WTC11 (cell line): Measurements from ENCODE around the gene TMEM239. TPM values are rescaled to one million over a fixed set of nuclear protein-coding genes. Genes with fewer than 3 reads are reported as not detected.

Experiments
- ATAC-seq: fragments of 200-7000 bp; cut with Tn5 transposase; 2 replicates; pipeline ENCODE4 v1.10.0; 2021; ENCODE audit warnings: mild to moderate bottlenecking, moderate library complexity
- CTCF ChIA-PET: fragments of 300-600 bp; sonication (Branson Sonifier 250); formaldehyde crosslinking; loops from one replicate; lab custom pipeline; 2021; ENCODE audit warnings: antibody characterized with exemption; lab: Charles Lee
- POLR2A ChIA-PET: fragments of 350-600 bp; sonication (Branson Sonifier 250); formaldehyde crosslinking; loops from one replicate; lab custom pipeline; 2021; ENCODE audit warnings: antibody characterized with exemption; lab: Charles Lee
- DNase-seq: peaks from one replicate; pipeline ENCODE4 v3.0.0; 2021; ENCODE audit warnings: low spot score
- H3K27ac Mint-ChIP-seq: 2 replicates; pipeline ENCODE4 v1.8.0; 2021; ENCODE audit warnings: mixed read lengths
- H3K27me3 Mint-ChIP-seq: 2 replicates; pipeline ENCODE4 v1.8.0; 2021; ENCODE audit warnings: low read depth, mild to moderate bottlenecking, moderate library complexity, mixed read lengths
- H3K36me3 Mint-ChIP-seq: 2 replicates; pipeline ENCODE4 v1.8.0; 2021; ENCODE audit warnings: mixed read lengths
- H3K4me1 Mint-ChIP-seq: 2 replicates; pipeline ENCODE4 v1.8.0; 2022; ENCODE audit warnings: mixed read lengths
- H3K4me3 Mint-ChIP-seq: 2 replicates; pipeline ENCODE4 v1.8.0; 2021; ENCODE audit warnings: mild to moderate bottlenecking, moderate library complexity, mixed read lengths
- H3K9me3 Mint-ChIP-seq: 2 replicates; pipeline ENCODE4 v1.8.0; 2021; ENCODE audit warnings: mixed read lengths
- AR ChIP-seq: fragments of 250-450 bp; sonication (Bioruptor Pico); IDR thresholded peaks from 2 replicates; pipeline ENCODE4 v1.9.0; 2021; ENCODE audit warnings: mild to moderate bottlenecking
- ATF1 ChIP-seq: sonication (generic); formaldehyde crosslinking; IDR thresholded peaks from 2 replicates; pipeline ENCODE4 v1.8.1; 2023; ENCODE audit warnings: mild to moderate bottlenecking, moderate library complexity, missing genetic modification reagents
- CREM ChIP-seq: sonication (generic); formaldehyde crosslinking; IDR thresholded peaks from 2 replicates; pipeline ENCODE4 v1.8.1; 2022; ENCODE audit warnings: mild to moderate bottlenecking, missing genetic modification reagents, moderate library complexity
- E2F1 ChIP-seq: sonication (generic); formaldehyde crosslinking; IDR thresholded peaks from 2 replicates; pipeline ENCODE4 v1.8.0; 2022; ENCODE audit warnings: mild to moderate bottlenecking, missing genetic modification reagents
- GRHL2 ChIP-seq: fragments of 250-450 bp; sonication (Bioruptor Pico); IDR thresholded peaks from 2 replicates; pipeline ENCODE4 v1.8.0; 2022; ENCODE audit warnings: mild to moderate bottlenecking, moderate library complexity; ENCODE audit not compliant: insufficient replicate concordance, severe bottlenecking
- IRF1 ChIP-seq: sonication (generic); formaldehyde crosslinking; IDR thresholded peaks from 2 replicates; pipeline ENCODE4 v1.8.0; 2023; ENCODE audit warnings: missing genetic modification reagents
- JAZF1 ChIP-seq: fragments of 250-450 bp; sonication (Bioruptor Pico); IDR thresholded peaks from 2 replicates; pipeline ENCODE4 v1.9.0; 2021; ENCODE audit warnings: moderate library complexity, mild to moderate bottlenecking, inconsistent platforms
- KAT7 ChIP-seq: sonication (generic); formaldehyde crosslinking; IDR thresholded peaks from 2 replicates; pipeline ENCODE4 v1.8.1; 2023; ENCODE audit warnings: missing genetic modification reagents, mild to moderate bottlenecking, borderline replicate concordance
- MYBL2 ChIP-seq: sonication (generic); formaldehyde crosslinking; IDR thresholded peaks from 2 replicates; pipeline ENCODE4 v1.8.1; 2023; ENCODE audit warnings: mild to moderate bottlenecking, moderate library complexity, missing genetic modification reagents
- NFE2L1 ChIP-seq: sonication (generic); formaldehyde crosslinking; IDR thresholded peaks from 2 replicates; pipeline ENCODE4 v1.8.1; 2023; ENCODE audit warnings: missing genetic modification reagents
- NR1H2 ChIP-seq: sonication (generic); formaldehyde crosslinking; IDR thresholded peaks from 2 replicates; pipeline ENCODE4 v1.9.0; 2021; ENCODE audit warnings: mild to moderate bottlenecking, moderate library complexity, missing genetic modification reagents
- OVOL2 ChIP-seq: fragments of 250-450 bp; sonication (Bioruptor Pico); IDR thresholded peaks from 2 replicates; pipeline ENCODE4 v1.9.0; 2021; ENCODE audit warnings: mild to moderate bottlenecking, borderline replicate concordance
- SOX15 ChIP-seq: fragments of 250-450 bp; sonication (Bioruptor Pico); IDR thresholded peaks from 2 replicates; pipeline ENCODE4 v1.9.0; 2021; ENCODE audit warnings: mild to moderate bottlenecking
- STAT6 ChIP-seq: sonication (generic); formaldehyde crosslinking; conservative IDR thresholded peaks from 2 replicates; pipeline ENCODE4 v1.8.1; 2023; ENCODE audit warnings: mild to moderate bottlenecking, low read depth, missing genetic modification reagents, moderate library complexity
- TCF7 ChIP-seq: sonication (generic); formaldehyde crosslinking; IDR thresholded peaks from 2 replicates; pipeline ENCODE4 v1.8.0; 2022; ENCODE audit warnings: mild to moderate bottlenecking, low read depth, missing genetic modification reagents, moderate library complexity
- TEAD4 ChIP-seq: sonication (generic); formaldehyde crosslinking; IDR thresholded peaks from 2 replicates; pipeline ENCODE4 v1.8.0; 2022; ENCODE audit warnings: mild to moderate bottlenecking, missing genetic modification reagents
- ZBTB21 ChIP-seq: sonication (generic); formaldehyde crosslinking; IDR thresholded peaks from 2 replicates; pipeline ENCODE4 v1.8.1; 2023; ENCODE audit warnings: mild to moderate bottlenecking, missing genetic modification reagents, borderline replicate concordance
- ZBTB43 ChIP-seq: sonication (generic); formaldehyde crosslinking; IDR thresholded peaks from 2 replicates; pipeline ENCODE4 v1.8.1; 2023; ENCODE audit warnings: mild to moderate bottlenecking, missing genetic modification reagents
- ZNF281 ChIP-seq: sonication (generic); formaldehyde crosslinking; IDR thresholded peaks from 2 replicates; pipeline ENCODE4 v1.8.0; 2023; ENCODE audit warnings: mild to moderate bottlenecking, missing genetic modification reagents
- ZNF317 ChIP-seq: sonication (generic); formaldehyde crosslinking; IDR thresholded peaks from 2 replicates; pipeline ENCODE4 v1.8.1; 2023; ENCODE audit warnings: low read depth, mild to moderate bottlenecking, moderate library complexity, missing genetic modification reagents, borderline replicate concordance
- ZNF416 ChIP-seq: fragments of 250-450 bp; sonication (Bioruptor Pico); IDR thresholded peaks from 2 replicates; pipeline ENCODE4 v1.9.0; 2021; ENCODE audit warnings: mild to moderate bottlenecking, inconsistent platforms
- total RNA-seq: library from RNA; stranded (reverse); gene quantifications from 3 replicates; pipeline ENCODE4 v1.2.3, GENCODE V29; 2021

Gene TMEM239
- total RNA-seq, 1 experiment from 2014 or later, result not detected

GRCh38 chr20:2839732-2840137 is 23.6 kb downstream of the TMEM239 start:
- Mint-ChIP-seq H3K9me3 (peaks cover 5% of the 10 kb centered on the region), H3K4me3 (peak overlapping the region; percentile 66), H3K36me3 (peaks cover 11% of the 10 kb centered on the region), H3K27me3 (peaks cover 27% of the 10 kb centered on the region), H3K27ac (no peak overlapping the region), H3K4me1 (peaks cover 8% of the 10 kb centered on the region)
- no peak for TF ChIP-seq KAT7 (CRISPR knock-in tag)
- no peak for TF ChIP-seq SOX15 (CRISPR knock-in tag)
- TF ChIP-seq STAT6 (CRISPR knock-in tag), result no peak
- TF ChIP-seq ZNF416, result no peak
- TF ChIP-seq E2F1, result no peak
- no peak for TF ChIP-seq MYBL2 (CRISPR knock-in tag)
- TF ChIP-seq CREM (CRISPR knock-in tag), result no peak
- no peak for TF ChIP-seq JAZF1
- no peak for TF ChIP-seq ZNF317 (CRISPR knock-in tag)
- ATAC-seq, result no peak
- DNase-seq, result no peak
- CTCF ChIA-PET, result interaction anchor here (0.9 to 2.0 kb wide), 4 partner anchors 9 to 39 kb away, joined by 3 to 10 read pairs (median 4); partner anchors contain the start of genes CPXM1 and TMEM239
- POLR2A ChIA-PET, result no interaction called here

GRCh38 chr20:2840138-2840966 is 24.2 kb downstream of the TMEM239 start, which contains the start of the genes PCED1A and VPS16:
TSS of gene PCED1A (minus strand) at chr20:2840655. CDS start at chr20:2839912, 743 bp downstream.
TSS of gene VPS16 (plus strand) at chr20:2840745. CDS start at chr20:2840775, 30 bp downstream.
- peaks cover 27% of the 10 kb centered on the region for H3K27me3 Mint-ChIP-seq
- peak; percentile 81 for DNase-seq
- H3K4me1 Mint-ChIP-seq, result peaks cover 8% of the 10 kb centered on the region
- no peak within 1 kb of the TSS for H3K27ac Mint-ChIP-seq
- H3K36me3 Mint-ChIP-seq, result peaks cover 11% of the 10 kb centered on the region
- H3K9me3 Mint-ChIP-seq, result peaks cover 5% of the 10 kb centered on the region
- CTCF ChIA-PET, result interaction anchor here (0.9 to 2.0 kb wide), 5 partner anchors 8 to 84 kb away, joined by 3 to 10 read pairs (median 4); partner anchors contain the start of genes CPXM1 and TMEM239
- POLR2A ChIA-PET, result interaction anchor here (0.6 kb wide), 1 partner anchor 257 kb away, joined by 7 read pairs; no protein-coding TSS in a partner anchor
- H3K4me3 Mint-ChIP-seq, result peak within 1 kb of the TSS; percentile 75
- peak; percentile 92 for ATAC-seq
- TF ChIP-seq GRHL2 (no peak), OVOL2 (CRISPR knock-in tag) (no peak), ZBTB21 (CRISPR knock-in tag) (peak; percentile 48; the same call in 1 of the 2 replicates), ZBTB43 (peak; percentile 90; the same call in 1 of the 2 replicates), NFE2L1 (CRISPR knock-in tag) (no peak), NR1H2 (CRISPR knock-in tag) (peak; percentile 59), TEAD4 (CRISPR knock-in tag) (no peak), ZNF281 (CRISPR knock-in tag) (no peak), AR (CRISPR knock-in tag) (no peak), IRF1 (CRISPR knock-in tag) (peak; percentile 81; the same call in 1 of the 2 replicates), TCF7 (CRISPR knock-in tag) (0 out of 2 replicates have a peak, but pooled peaks have one; percentile 81), ATF1 (CRISPR knock-in tag) (0 out of 2 replicates have a peak, but pooled peaks have one; percentile 64)
